HG03095 (cell line): Measurements from ENCODE around the gene RGS12.
A peak's percentile ranks its signal among the peaks of the same experiment; 100 is the strongest.

ENCODE experiments used
- ATAC-seq: cut with Tn5 transposase; IDR thresholded peaks from one replicate; pipeline ENCODE4 v1.9.1; 2021; ENCODE audit warnings: moderate library complexity; ENCODE audit not compliant: unreplicated experiment

RGS12 gene

GRCh38 chr4:3252831-3253641, 39.8 kb upstream of the RGS12 start:
- no peak for ATAC-seq

- no peak for ATAC-seq
Observed at GRCh38 chr4:3253808-3254207, 39.0 kb upstream of the RGS12 start.

GRCh38 chr4:3254302-3255131, 38.3 kb upstream of the RGS12 start:
- no peak for ATAC-seq

GRCh38 chr4:3255611-3256186, 37.1 kb upstream of the RGS12 start:
- no peak for ATAC-seq

- no peak for ATAC-seq
Observed at GRCh38 chr4:3256230-3257102, 36.4 kb upstream of the RGS12 start.

GRCh38 chr4:3257103-3257555, 35.7 kb upstream of the RGS12 start:
- ATAC-seq: no peak

- peak; percentile 48 for ATAC-seq
Observed at GRCh38 chr4:3257556-3258482, 35.0 kb upstream of the RGS12 start.

- no peak for ATAC-seq
Observed at GRCh38 chr4:3261411-3262207, 31.2 kb upstream of the RGS12 start.

- ATAC-seq: no peak
Observed at GRCh38 chr4:3262208-3263052, 30.4 kb upstream of the RGS12 start.

GRCh38 chr4:3263053-3263875, 29.6 kb upstream of the RGS12 start:
- no peak for ATAC-seq

GRCh38 chr4:3263876-3264193, 29.0 kb upstream of the RGS12 start:
- ATAC-seq: no peak

- no peak for ATAC-seq
Observed at GRCh38 chr4:3266076-3266475, 26.7 kb upstream of the RGS12 start.

- ATAC-seq: no peak
Observed at GRCh38 chr4:3267576-3268394, 25.0 kb upstream of the RGS12 start.

GRCh38 chr4:3268395-3269104, 24.3 kb upstream of the RGS12 start:
- no peak for ATAC-seq

GRCh38 chr4:3269105-3269927, 23.5 kb upstream of the RGS12 start:
- no peak for ATAC-seq
